Inflammatory macrophage (primary cell): Measurements from ENCODE around the gene TMEM178A.

Experiments
- DNase-seq, 2 donors: peaks; one replicate each; pipeline ENCODE4 v3.0.0-alpha.2; 2020 to 2022

TMEM178A gene

GRCh38 chr2:39757156-39757555 lies 91.4 kb downstream of the TMEM178A start:
- DNase-seq: no peak

- no peak for DNase-seq
Measured at GRCh38 chr2:39762448-39762847, 96.7 kb downstream of the TMEM178A start.
